Tibial artery (tissue), 4 donors: Measurements from ENCODE around the gene APCDD1.

Source experiments
- DNase-seq, 2 donors: peaks; one replicate each; pipeline ENCODE4 v3.0.0-alpha.2; 2019
- H3K27ac ChIP-seq, 2 donors: fragments of 200-600 bp; sonication (generic) in 1 of 2; 1 replicate in 1 of 2; 2 replicates in 1 of 2; pipeline ENCODE4 v1.5.1; 2018 to 2019; ENCODE audit warnings: mild to moderate bottlenecking in 1 of 2
- H3K27me3 ChIP-seq, 2 donors: fragments of 200-600 bp; sonication (generic) in 1 of 2; one replicate each; pipeline versions ENCODE4 v1.5.1 to v1.6.0; 2016 to 2019
- H3K36me3 ChIP-seq, 3 donors: fragments of 200-600 bp; sonication (generic) in 2 of 3; one replicate each; pipeline ENCODE4 v1.5.1; 2016 to 2019; ENCODE audit warnings: mild to moderate bottlenecking in 2 of 3
- H3K4me1 ChIP-seq, 4 donors: fragments of 200-600 bp; sonication (generic) in 2 of 4; 1 replicate in 3 of 4; 2 replicates in 1 of 4; pipeline ENCODE4 v1.5.1; 2016 to 2019
- H3K4me3 ChIP-seq, 2 donors: fragments of 200-600 bp; sonication (generic) in 1 of 2; 1 replicate in 1 of 2; 2 replicates in 1 of 2; pipeline ENCODE4 v1.5.1; 2018 to 2019; ENCODE audit warnings: mild to moderate bottlenecking in 2 of 2
- H3K9me3 ChIP-seq, 3 donors: fragments of 200-600 bp; sonication (generic) in 1 of 3; one replicate each; pipeline ENCODE4 v1.5.1; 2016 to 2019
- CTCF ChIP-seq, 2 experiments: fragments of 200-600 bp in 1 of 2; fragments of 450-650 bp in 1 of 2; IDR thresholded peaks; one replicate each; pipeline ENCODE4 v1.5.1; 2017 to 2019; ENCODE audit warnings: antibody characterized with exemption in 2 of 2, mild to moderate bottlenecking in 1 of 2, moderate library complexity in 1 of 2
- intact Hi-C: fragments of 100-400 bp; cut with DNase I; formaldehyde crosslinking; loops from one replicate; pipeline ENCODE4 v1.15.0; 2023; ENCODE audit warnings: low total_unique reads

Gene APCDD1

DNA sequence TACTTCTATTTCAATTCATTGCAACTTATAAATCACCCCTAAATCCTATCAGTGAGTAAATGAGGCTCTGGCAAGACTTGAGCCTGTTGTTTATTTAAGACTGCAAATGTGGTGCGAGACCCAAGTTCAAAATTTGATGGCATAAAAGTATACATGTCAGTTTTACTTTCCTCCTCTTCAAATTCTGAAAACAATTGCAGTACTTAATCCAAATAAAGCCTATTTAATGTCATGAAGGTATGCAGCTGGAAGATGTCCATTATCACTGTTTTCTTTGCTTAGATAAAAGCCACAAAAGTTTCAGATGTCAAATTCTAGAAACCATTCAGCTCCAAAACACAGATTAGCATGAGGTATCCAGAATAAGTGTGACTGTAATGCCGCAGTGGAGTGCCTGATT lies 3.3 kb downstream of the APCDD1 start:
- intact Hi-C loops: loop anchor here (10.0 kb wide), 1 partner anchor 443 kb away; no protein-coding TSS in a partner anchor
- H3K9me3 ChIP-seq: no peaks in the 10 kb centered on the region
- peaks cover 0 to 34% (median 18%) of the 10 kb centered on the region in 4 donors for H3K4me1 ChIP-seq
- no peak overlapping the region for H3K4me3 ChIP-seq
- no peaks in the 10 kb centered on the region for H3K36me3 ChIP-seq
- no peaks in the 10 kb centered on the region for H3K27me3 ChIP-seq
- no peak for TF ChIP-seq CTCF (IDR thresholded peaks at IDR 0.05)
- no peak overlapping the region for H3K27ac ChIP-seq
- DNase-seq: no peak

DNA sequence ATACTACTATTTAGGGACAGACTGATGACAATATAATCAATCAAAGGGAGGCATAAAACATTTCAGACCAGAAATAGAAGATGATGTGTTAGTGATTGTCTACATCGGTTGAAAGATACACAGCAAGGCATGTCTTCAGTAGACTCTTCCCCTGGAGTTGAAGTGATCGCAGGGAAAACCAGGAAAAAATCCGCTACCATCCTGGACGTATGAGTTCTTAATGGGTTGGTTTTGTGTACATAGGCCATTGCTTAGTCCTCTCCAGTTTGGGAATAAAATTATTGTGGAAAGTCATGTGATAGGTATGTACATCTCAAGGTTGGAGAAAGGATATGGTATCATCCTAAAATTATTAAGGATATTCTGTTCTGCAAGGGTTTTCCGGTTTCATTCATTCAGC lies 4.3 kb downstream of the APCDD1 start:
- intact Hi-C loops: loop anchor here (10.0 kb wide), 1 partner anchor 444 kb away; no protein-coding TSS in a partner anchor
- no peaks in the 10 kb centered on the region for H3K27me3 ChIP-seq
- H3K4me1 ChIP-seq: peaks cover 0 to 25% (median 14%) of the 10 kb centered on the region in 4 donors
- no peak for TF ChIP-seq CTCF (IDR thresholded peaks at IDR 0.05)
- no peak overlapping the region for H3K4me3 ChIP-seq
- no peak for DNase-seq
- no peak overlapping the region for H3K27ac ChIP-seq
- no peaks in the 10 kb centered on the region for H3K9me3 ChIP-seq
- H3K36me3 ChIP-seq: no peaks in the 10 kb centered on the region

GRCh38 chr18:10459587-10459986 lies 5.2 kb downstream of the APCDD1 start:
- no peaks in the 10 kb centered on the region for H3K9me3 ChIP-seq
- intact Hi-C loops: loop anchor here (10.0 kb wide), 1 partner anchor 445 kb away; no protein-coding TSS in a partner anchor
- no peak for DNase-seq
- no peak overlapping the region for H3K27ac ChIP-seq
- TF ChIP-seq CTCF (IDR thresholded peaks at IDR 0.05): no peak
- no peaks in the 10 kb centered on the region for H3K27me3 ChIP-seq
- H3K36me3 ChIP-seq: no peaks in the 10 kb centered on the region
- H3K4me3 ChIP-seq: no peak overlapping the region
- peaks cover 0 to 19% (median 9%) of the 10 kb centered on the region in 4 donors for H3K4me1 ChIP-seq

- Histone ChIP-seq H3K27ac (no peak overlapping the region), H3K36me3 (no peaks in the 10 kb centered on the region), H3K4me1 (peaks cover 0 to 18% (median 8%) of the 10 kb centered on the region in 4 donors), H3K27me3 (no peaks in the 10 kb centered on the region), H3K9me3 (no peaks in the 10 kb centered on the region), H3K4me3 (no peak overlapping the region)
- no peak for DNase-seq
- no peak for TF ChIP-seq CTCF (IDR thresholded peaks at IDR 0.05)
- intact Hi-C loops: no loop called here
Observed at GRCh38 chr18:10460414-10461018, 6.1 kb downstream of the APCDD1 start.

GRCh38 chr18:10461989-10462388 lies 7.6 kb downstream of the APCDD1 start:
- no peaks in the 10 kb centered on the region for H3K36me3 ChIP-seq
- H3K27me3 ChIP-seq: no peaks in the 10 kb centered on the region
- H3K4me1 ChIP-seq: peaks cover 0 to 3% (median under 1%) of the 10 kb centered on the region in 4 donors
- no peaks in the 10 kb centered on the region for H3K9me3 ChIP-seq
- no peak overlapping the region for H3K27ac ChIP-seq
- DNase-seq: no peak
- H3K4me3 ChIP-seq: no peak overlapping the region
- intact Hi-C loops: no loop called here
- TF ChIP-seq CTCF (IDR thresholded peaks at IDR 0.05): no peak
